Activated CD8-positive, alpha-beta T cell treated with anti-CD3 and anti-CD28 coated beads, Interleukin-2, amount 10 ng/mL, durations not matched to agents 7 days and 5 days (primary cell): ENCODE results near the gene C16orf46. TPM values are rescaled to one million over a fixed set of nuclear protein-coding genes. Genes with fewer than 3 reads are reported as not detected.

Experiments
- ATAC-seq: fragments of 150-1000 bp; cut with Tn5 transposase; one replicate; pipeline ENCODE4 v1.10.0; 2021; ENCODE audit warnings: moderate library complexity
- CTCF ChIA-PET: fragments of 350-600 bp; sonication (Branson Sonifier 250); formaldehyde crosslinking; loops from one replicate; lab custom pipeline; 2021; ENCODE audit warnings: antibody characterized with exemption; lab: Charles Lee
- POLR2A ChIA-PET: fragments of 350-600 bp; sonication (Branson Sonifier 250); formaldehyde crosslinking; loops from one replicate; lab custom pipeline; 2021; ENCODE audit warnings: antibody characterized with exemption; lab: Charles Lee
- DNase-seq: peaks from one replicate; pipeline ENCODE4 v3.0.0-alpha.2; 2020
- H3K27ac Mint-ChIP-seq: one replicate; pipeline ENCODE4 v1.8.0; 2021; ENCODE audit warnings: mild to moderate bottlenecking, mixed read lengths
- H3K27me3 Mint-ChIP-seq: one replicate; pipeline ENCODE4 v1.8.0; 2021; ENCODE audit warnings: low read depth, mixed read lengths
- H3K36me3 Mint-ChIP-seq: one replicate; pipeline ENCODE4 v1.8.0; 2021; ENCODE audit warnings: low read depth, mixed read lengths
- H3K4me1 Mint-ChIP-seq: one replicate; pipeline ENCODE4 v1.8.0; 2021; ENCODE audit warnings: low read depth, mixed read lengths
- H3K4me3 Mint-ChIP-seq: one replicate; pipeline ENCODE4 v1.8.0; 2021; ENCODE audit warnings: mild to moderate bottlenecking, mixed read lengths
- H3K9me3 Mint-ChIP-seq: one replicate; pipeline ENCODE4 v1.8.0; 2022; ENCODE audit warnings: mixed read lengths; ENCODE audit not compliant: insufficient read depth
- total RNA-seq, 2 experiments: library from RNA; stranded (reverse); gene quantifications; one replicate each; pipeline ENCODE4 v1.2.3, GENCODE V29; 2021

The C16orf46 gene
- total RNA-seq, 2 experiments from 2014 or later = 0.23 TPM; not detected in 1

- Mint-ChIP-seq H3K36me3 (peaks cover 53% of the 10 kb centered on the region), H3K9me3 (no peaks in the 10 kb centered on the region), H3K4me1 (peaks cover 26% of the 10 kb centered on the region), H3K27ac (no peak overlapping the region), H3K4me3 (no peak overlapping the region), H3K27me3 (no peaks in the 10 kb centered on the region)
- ATAC-seq (no peak), DNase-seq (no peak)
- ChIA-PET CTCF (no interaction called here), POLR2A (no interaction called here)
These were observed 36.9 kb downstream of the C16orf46 start for GRCh38 chr16:81040131-81040530.

- no peak for DNase-seq
- peak overlapping the region; percentile 76 for H3K27ac Mint-ChIP-seq
- peaks cover 26% of the 10 kb centered on the region for H3K4me1 Mint-ChIP-seq
- ChIA-PET POLR2A (interaction anchor here (0.6 to 3.0 kb wide), 8 partner anchors 22 to 278 kb away, joined by 3 to 29 read pairs (median 4); partner anchors contain the start of genes C16orf46, CENPN, CMC2 and GAN), CTCF (interaction anchor here (1.2 to 4.6 kb wide), 13 partner anchors 8 to 699 kb away, joined by 3 to 107 read pairs (median 12); partner anchors contain the start of genes C16orf46, CENPN, CMC2 and GAN)
- peak overlapping the region; percentile 80 for H3K4me3 Mint-ChIP-seq
- no peaks in the 10 kb centered on the region for H3K9me3 Mint-ChIP-seq
- peaks cover 33% of the 10 kb centered on the region for H3K36me3 Mint-ChIP-seq
- ATAC-seq = no peak
- H3K27me3 Mint-ChIP-seq = no peaks in the 10 kb centered on the region
These were observed 40.2 kb downstream of the C16orf46 start for GRCh38 chr16:81036751-81037350.

GRCh38 chr16:81035975-81036750 lies 40.9 kb downstream of the C16orf46 start:
- ATAC-seq (peak; percentile 77), DNase-seq (peak; percentile 55)
- peaks cover 33% of the 10 kb centered on the region for H3K36me3 Mint-ChIP-seq
- H3K27ac Mint-ChIP-seq = peak overlapping the region; percentile 76
- no peaks in the 10 kb centered on the region for H3K9me3 Mint-ChIP-seq
- CTCF ChIA-PET = interaction anchor here (0.6 to 4.6 kb wide), 40 partner anchors 9 to 705 kb away, joined by 3 to 107 read pairs (median 4); partner anchors contain the start of genes C16orf46, CENPN, CMC2 and GAN
- H3K4me1 Mint-ChIP-seq = peaks cover 26% of the 10 kb centered on the region
- peak overlapping the region; percentile 80 for H3K4me3 Mint-ChIP-seq
- H3K27me3 Mint-ChIP-seq = no peaks in the 10 kb centered on the region
- POLR2A ChIA-PET = interaction anchor here (0.6 to 3.0 kb wide), 8 partner anchors 21 to 279 kb away, joined by 3 to 29 read pairs (median 3); partner anchors contain the start of genes C16orf46, CENPN, CMC2 and GAN

GRCh38 chr16:81035398-81035974 lies 41.6 kb downstream of the C16orf46 start, which contains the start of gene ATMIN:
TSS of gene ATMIN (plus strand) at chr16:81035842. CDS start at chr16:81035871, 29 bp downstream.
- CTCF ChIA-PET = interaction anchor here (0.6 to 4.6 kb wide), 43 partner anchors 9 to 706 kb away, joined by 3 to 107 read pairs (median 4); partner anchors contain the start of genes C16orf46, CENPN, CMC2 and GAN
- POLR2A ChIA-PET = interaction anchor here (0.6 to 3.0 kb wide), 7 partner anchors 20 to 55 kb away, joined by 3 to 29 read pairs (median 3); partner anchors contain the start of genes C16orf46, CENPN and CMC2
- ATAC-seq = peak; percentile 94
- Mint-ChIP-seq H3K4me3 (peak within 1 kb of the TSS; percentile 80), H3K36me3 (peaks cover 34% of the 10 kb centered on the region), H3K9me3 (no peaks in the 10 kb centered on the region), H3K27me3 (no peaks in the 10 kb centered on the region), H3K4me1 (peaks cover 26% of the 10 kb centered on the region), H3K27ac (peak within 1 kb of the TSS; percentile 76)
- DNase-seq = peak; percentile 88

GRCh38 chr16:81029930-81030604 lies 47.0 kb downstream of the C16orf46 start:
- ATAC-seq = no peak
- no peaks in the 10 kb centered on the region for H3K9me3 Mint-ChIP-seq
- no peak for DNase-seq
- H3K4me3 Mint-ChIP-seq = no peak overlapping the region
- ChIA-PET POLR2A (interaction anchor here (0.8 to 1.3 kb wide), 2 partner anchors 23 to 284 kb away, joined by 3 read pairs; partner anchors contain the start of genes CENPN, CMC2 and GAN), CTCF (no interaction called here)
- H3K27ac Mint-ChIP-seq = no peak overlapping the region
- no peaks in the 10 kb centered on the region for H3K27me3 Mint-ChIP-seq
- peaks cover 54% of the 10 kb centered on the region for H3K36me3 Mint-ChIP-seq
- no peaks in the 10 kb centered on the region for H3K4me1 Mint-ChIP-seq

- CTCF ChIA-PET = interaction anchor here (5.1 kb wide), 1 partner anchor 9 kb away, joined by 40 read pairs; the partner anchor contains the start of gene ATMIN
These were observed 50.6 kb downstream of the C16orf46 start for GRCh38 chr16:81026429-81026828.

GRCh38 chr16:81018496-81018895 lies 58.5 kb downstream of the C16orf46 start:
- H3K9me3 Mint-ChIP-seq = no peaks in the 10 kb centered on the region
- ATAC-seq (no peak), DNase-seq (no peak)
- no peak overlapping the region for H3K27ac Mint-ChIP-seq
- CTCF ChIA-PET = interaction anchor here (1.4 to 4.3 kb wide), 4 partner anchors 11 to 18 kb away, joined by 3 to 32 read pairs (median 6); partner anchors contain the start of gene ATMIN
- POLR2A ChIA-PET = interaction anchor here (0.8 kb wide), 1 partner anchor 12 kb away, joined by 3 read pairs; the partner anchor contains the start of genes CENPN and CMC2
- H3K4me1 Mint-ChIP-seq = no peaks in the 10 kb centered on the region
- no peak overlapping the region for H3K4me3 Mint-ChIP-seq
- H3K36me3 Mint-ChIP-seq = peaks cover 75% of the 10 kb centered on the region
- no peaks in the 10 kb centered on the region for H3K27me3 Mint-ChIP-seq

More at GRCh38 chr16:81026429-81026828, 50.6 kb downstream of the C16orf46 start:
- Mint-ChIP-seq H3K4me3 (no peak overlapping the region), H3K9me3 (no peaks in the 10 kb centered on the region), H3K4me1 (no peaks in the 10 kb centered on the region), H3K27ac (no peak overlapping the region), H3K36me3 (peaks cover 63% of the 10 kb centered on the region), H3K27me3 (no peaks in the 10 kb centered on the region)
- no peak for DNase-seq
- no peak for ATAC-seq
- POLR2A ChIA-PET = no interaction called here

- ATAC-seq (no peak), DNase-seq (no peak)
- Mint-ChIP-seq H3K4me1 (peaks cover 9% of the 10 kb centered on the region), H3K27me3 (no peaks in the 10 kb centered on the region), H3K36me3 (peaks cover 68% of the 10 kb centered on the region), H3K27ac (no peak overlapping the region), H3K9me3 (no peaks in the 10 kb centered on the region), H3K4me3 (no peak overlapping the region)
- CTCF ChIA-PET = interaction anchor here (0.9 to 2.1 kb wide), 3 partner anchors 10 to 21 kb away, joined by 3 to 17 read pairs (median 4); partner anchors contain the start of gene ATMIN
- POLR2A ChIA-PET = interaction anchor here (0.7 kb wide), 1 partner anchor 22 kb away, joined by 3 read pairs; no protein-coding TSS in a partner anchor
These were observed 62.4 kb downstream of the C16orf46 start for GRCh38 chr16:81014672-81015071.

GRCh38 chr16:81012974-81013373 lies 64.1 kb downstream of the C16orf46 start:
- ChIA-PET POLR2A (no interaction called here), CTCF (no interaction called here)
- Mint-ChIP-seq H3K36me3 (peaks cover 58% of the 10 kb centered on the region), H3K27ac (no peak overlapping the region), H3K4me3 (no peak overlapping the region), H3K9me3 (no peaks in the 10 kb centered on the region), H3K4me1 (peaks cover 22% of the 10 kb centered on the region), H3K27me3 (no peaks in the 10 kb centered on the region)
- DNase-seq = no peak
- ATAC-seq = no peak
